IMR-90 (cell line): ENCODE measurements around the gene ZNF550. TPM values are rescaled to one million over a fixed set of nuclear protein-coding genes. Genes with fewer than 3 reads are reported as not detected.

Source experiments
- polyA plus RNA-seq, 3 experiments: library from polyadenylated mRNA; depleted of rRNA; stranded (reverse); fragments of >200 nt; gene quantifications; 2 replicates each; pipeline ENCODE4 v1.2.3, GENCODE V29; 2012; ENCODE audit warnings: low replicate concordance in 1 of 3
- total RNA-seq: library from RNA; depleted of rRNA; stranded (reverse); fragments of >200 nt; gene quantifications from 2 replicates; pipeline ENCODE4 v1.2.3, GENCODE V29; 2012; rRNA removed

Gene ZNF550
- total and polyA plus RNA-seq, 2 of the 4 experiments (the other 2 are of a cell fraction): 5.7 to 12.5 TPM

Other genes starting within 250 kb of the ZNF550 start
- 8.3 and 9.0 TPM in 2 replicates for gene ZNF543, start 239.4 kb downstream of the ZNF550 start, total RNA-seq
- gene ZNF543, start 239.4 kb downstream of the ZNF550 start, polyA plus RNA-seq (2012; rRNA removed): 0.92 and 1.8 TPM in 2 replicates
- 11.9 and 16.1 TPM in 2 replicates for gene ZNF304, start 208.6 kb downstream of the ZNF550 start, total RNA-seq
- 2.9 and 3.9 TPM in 2 replicates for gene ZNF304, start 208.6 kb downstream of the ZNF550 start, polyA plus RNA-seq (2012; rRNA removed)
- 14.4 and 20.4 TPM in 2 replicates for gene TRAPPC2B, start 196.3 kb downstream of the ZNF550 start, total RNA-seq
- 11.0 and 14.9 TPM in 2 replicates for gene TRAPPC2B, start 196.3 kb downstream of the ZNF550 start, polyA plus RNA-seq (2012; rRNA removed)
- 4.4 and 5.6 TPM in 2 replicates for gene ZNF547, start 196.3 kb downstream of the ZNF550 start, total RNA-seq
- 1.4 and 2.1 TPM in 2 replicates for gene ZNF547, start 196.3 kb downstream of the ZNF550 start, polyA plus RNA-seq (2012; rRNA removed)
- gene ZNF548, start 170.0 kb downstream of the ZNF550 start, total RNA-seq: 23.9 and 24.2 TPM in 2 replicates
- 6.9 and 7.5 TPM in 2 replicates for gene ZNF548, start 170.0 kb downstream of the ZNF550 start, polyA plus RNA-seq (2012; rRNA removed)
- 11.7 and 17.4 TPM in 2 replicates for gene ZNF17, start 148.7 kb downstream of the ZNF550 start, total RNA-seq
- gene ZNF17, start 148.7 kb downstream of the ZNF550 start, polyA plus RNA-seq (2012; rRNA removed): 3.6 and 4.3 TPM in 2 replicates
- 8.1 and 9.9 TPM in 2 replicates for gene ZNF749, start 124.5 kb downstream of the ZNF550 start, total RNA-seq
- gene ZNF749, start 124.5 kb downstream of the ZNF550 start, polyA plus RNA-seq (2012; rRNA removed): 7.0 and 7.9 TPM in 2 replicates
- 0.36 and 0.56 TPM in 2 replicates for gene VN1R1, start 102.7 kb downstream of the ZNF550 start, total RNA-seq
- gene VN1R1, start 102.7 kb downstream of the ZNF550 start, polyA plus RNA-seq (2012; rRNA removed): 0.14 and 0.32 TPM in 2 replicates
- 25.6 and 33.0 TPM in 2 replicates for gene ZNF772, start 82.3 kb downstream of the ZNF550 start, total RNA-seq
- gene ZNF772, start 82.3 kb downstream of the ZNF550 start, polyA plus RNA-seq (2012; rRNA removed): 2.9 and 4.6 TPM in 2 replicates
- gene ZNF419, start 72.1 kb downstream of the ZNF550 start, total RNA-seq: 13.9 and 20.3 TPM in 2 replicates
- 5.0 and 6.4 TPM in 2 replicates for gene ZNF419, start 72.1 kb downstream of the ZNF550 start, polyA plus RNA-seq (2012; rRNA removed)
- gene ZNF773, start 59.9 kb downstream of the ZNF550 start, total RNA-seq: 11.9 and 13.3 TPM in 2 replicates
- 4.3 and 5.5 TPM in 2 replicates for gene ZNF773, start 59.9 kb downstream of the ZNF550 start, polyA plus RNA-seq (2012; rRNA removed)
- gene ZNF549, start 32.5 kb downstream of the ZNF550 start, total RNA-seq: 6.9 and 8.6 TPM in 2 replicates
- 2.1 and 2.4 TPM in 2 replicates for gene ZNF549, start 32.5 kb downstream of the ZNF550 start, polyA plus RNA-seq (2012; rRNA removed)
- 6.1 and 8.1 TPM in 2 replicates for gene ZNF416, start 19.0 kb upstream of the ZNF550 start, total RNA-seq
- 2.3 and 2.6 TPM in 2 replicates for gene ZNF416, start 19.0 kb upstream of the ZNF550 start, polyA plus RNA-seq (2012; rRNA removed)
- 9.2 and 11.8 TPM in 2 replicates for gene ZIK1, start 24.3 kb upstream of the ZNF550 start, total RNA-seq
- 3.5 and 4.1 TPM in 2 replicates for gene ZIK1, start 24.3 kb upstream of the ZNF550 start, polyA plus RNA-seq (2012; rRNA removed)
- 4.4 and 6.6 TPM in 2 replicates for gene ZNF530, start 40.0 kb upstream of the ZNF550 start, total RNA-seq
- 2.9 and 3.0 TPM in 2 replicates for gene ZNF530, start 40.0 kb upstream of the ZNF550 start, polyA plus RNA-seq (2012; rRNA removed)
- gene ZNF134, start 54.4 kb upstream of the ZNF550 start, total RNA-seq: 31.0 and 31.1 TPM in 2 replicates
- 6.0 and 6.2 TPM in 2 replicates for gene ZNF134, start 54.4 kb upstream of the ZNF550 start, polyA plus RNA-seq (2012; rRNA removed)
- gene ZNF211, start 73.3 kb upstream of the ZNF550 start, total RNA-seq: 9.2 and 13.1 TPM in 2 replicates
- gene ZNF211, start 73.3 kb upstream of the ZNF550 start, polyA plus RNA-seq (2012; rRNA removed): 6.5 and 8.7 TPM in 2 replicates
- gene ZSCAN4, start 109.1 kb upstream of the ZNF550 start, total RNA-seq: not detected in 2 replicates
- not detected in 2 replicates for gene ZSCAN4, start 109.1 kb upstream of the ZNF550 start, polyA plus RNA-seq (2012; rRNA removed)
- 13.9 and 14.7 TPM in 2 replicates for gene ZNF551, start 122.1 kb upstream of the ZNF550 start, total RNA-seq
- 2.6 and 3.3 TPM in 2 replicates for gene ZNF551, start 122.1 kb upstream of the ZNF550 start, polyA plus RNA-seq (2012; rRNA removed)
- gene ZNF154, start 149.3 kb upstream of the ZNF550 start, total RNA-seq: 1.9 and 2.9 TPM in 2 replicates
- gene ZNF154, start 149.3 kb upstream of the ZNF550 start, polyA plus RNA-seq (2012; rRNA removed): 1.5 and 2.2 TPM in 2 replicates
- 13.3 and 14.9 TPM in 2 replicates for gene ZNF671, start 167.8 kb upstream of the ZNF550 start, total RNA-seq
- gene ZNF671, start 167.8 kb upstream of the ZNF550 start, polyA plus RNA-seq (2012; rRNA removed): 3.1 and 4.1 TPM in 2 replicates
- 14.3 and 15.8 TPM in 2 replicates for gene ZNF776, start 187.0 kb upstream of the ZNF550 start, total RNA-seq
- 3.3 and 4.3 TPM in 2 replicates for gene ZNF776, start 187.0 kb upstream of the ZNF550 start, polyA plus RNA-seq (2012; rRNA removed)
- gene ZNF586, start 209.8 kb upstream of the ZNF550 start, total RNA-seq: 17.2 and 18.6 TPM in 2 replicates
- gene ZNF586, start 209.8 kb upstream of the ZNF550 start, polyA plus RNA-seq (2012; rRNA removed): 5.5 and 5.6 TPM in 2 replicates